OCI-LY1 (cell line): ENCODE measurements around the gene TMCC1.

Source experiments
- H2AFZ ChIP-seq: fragments of 200-600 bp; sonication (generic), shearing (Covaris generic); 2 replicates; pipeline ENCODE4 v1.6.0; 2014; ENCODE audit warnings: antibody characterized with exemption, mild to moderate bottlenecking, low read length
- H3F3A ChIP-seq: fragments of 200-600 bp; sonication (generic), shearing (Covaris generic); 2 replicates; pipeline ENCODE4 v1.6.0; 2014; ENCODE audit warnings: mild to moderate bottlenecking, antibody characterized with exemption, low read length, moderate library complexity; ENCODE audit not compliant: insufficient read depth
- H3K27ac ChIP-seq: fragments of 200-600 bp; sonication (generic); 2 replicates; pipeline ENCODE4 v1.5.1; 2014; ENCODE audit warnings: low read length, mixed run types, mild to moderate bottlenecking, low read depth; ENCODE audit not compliant: poor library complexity, severe bottlenecking
- H3K27me3 ChIP-seq: fragments of 200-600 bp; sonication (generic); 2 replicates; pipeline ENCODE4 v1.6.0; 2014; ENCODE audit warnings: antibody characterized with exemption, mild to moderate bottlenecking, low read length, moderate library complexity; ENCODE audit not compliant: insufficient read depth
- H3K36me3 ChIP-seq: fragments of 200-600 bp; sonication (generic); 2 replicates; pipeline ENCODE4 v1.6.1; 2014; ENCODE audit warnings: mild to moderate bottlenecking, antibody characterized with exemption, low read length, moderate library complexity, mixed read lengths; ENCODE audit not compliant: insufficient read depth
- H3K4me1 ChIP-seq: fragments of 200-600 bp; sonication (generic); 2 replicates; pipeline ENCODE4 v1.5.1; 2014; ENCODE audit warnings: mild to moderate bottlenecking, low read length, moderate library complexity; ENCODE audit not compliant: insufficient read depth, severe bottlenecking
- H3K4me2 ChIP-seq: fragments of 200-600 bp; sonication (generic), shearing (Covaris generic); 2 replicates; pipeline ENCODE4 v1.6.1; 2014; ENCODE audit warnings: low read length
- H3K4me3 ChIP-seq: fragments of 200-600 bp; sonication (generic); 2 replicates; pipeline ENCODE4 v1.5.1; 2014; ENCODE audit warnings: low read length, low read depth, mild to moderate bottlenecking, mixed read lengths; ENCODE audit not compliant: poor library complexity, severe bottlenecking
- H3K79me2 ChIP-seq: fragments of 200-600 bp; shearing (Covaris generic); 2 replicates; pipeline ENCODE4 v1.6.1; 2016; ENCODE audit warnings: mixed run types, low read length, mixed read lengths; ENCODE audit not compliant: insufficient read depth
- H3K9ac ChIP-seq: fragments of 200-600 bp; sonication (generic), shearing (Covaris generic); 2 replicates; pipeline ENCODE4 v1.6.1; 2014; ENCODE audit warnings: mild to moderate bottlenecking, low read length, mixed read lengths
- H3K9me2 ChIP-seq: fragments of 200-600 bp; sonication (generic), shearing (Covaris generic); 2 replicates; pipeline ENCODE4 v1.6.1; 2014; ENCODE audit warnings: low read depth, mild to moderate bottlenecking, low read length, mixed read lengths
- H3K9me3 ChIP-seq: fragments of 200-600 bp; shearing (Covaris generic); 2 replicates; pipeline ENCODE4 v1.6.1; 2014; ENCODE audit warnings: low read length, mixed read lengths
- H4K20me1 ChIP-seq: fragments of 200-600 bp; sonication (generic), shearing (Covaris generic); 2 replicates; pipeline ENCODE4 v1.6.0; 2016; ENCODE audit warnings: mild to moderate bottlenecking, low read length; ENCODE audit not compliant: insufficient read depth
- EZH2 ChIP-seq: fragments of 200-600 bp; sonication (generic), shearing (Covaris generic); IDR thresholded peaks from 2 replicates; pipeline ENCODE4 v1.8.0; 2017; ENCODE audit warnings: borderline replicate concordance, mixed run types, mild to moderate bottlenecking, antibody characterized with exemption, low read length, moderate library complexity, mixed read lengths
- TF ChIP-seq, protein P1 (sequence below): fragments of 200-600 bp; sonication (generic), shearing (Covaris generic); IDR thresholded peaks from 2 replicates; pipeline ENCODE4 v1.5.1; 2017; ENCODE audit warnings: mild to moderate bottlenecking, antibody characterized with exemption, low read length, moderate library complexity, mixed read lengths

TMCC1 gene

DNA sequence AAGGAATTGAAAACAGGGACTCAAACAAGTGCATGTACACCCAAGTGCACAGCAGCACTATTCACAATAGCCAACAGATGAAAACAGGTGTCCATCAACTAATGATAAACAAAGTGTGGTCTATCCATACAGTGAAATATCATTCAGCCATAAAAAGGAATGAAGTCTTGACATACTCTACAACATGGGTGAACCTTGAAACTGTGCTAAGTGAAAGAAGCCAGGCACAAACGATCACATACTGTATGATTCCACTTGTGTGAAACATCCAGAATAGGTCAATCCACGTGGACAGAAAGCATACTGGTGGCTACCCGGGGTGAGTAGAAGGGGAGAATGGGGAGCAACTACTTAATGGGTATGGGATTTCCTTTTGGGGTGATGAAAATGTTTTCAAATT lies 257.4 kb downstream of the TMCC1 start:
- Histone ChIP-seq H3K4me3 (no peak overlapping the region), H3K9me2 (no peaks in the 10 kb centered on the region), H2AFZ (no peak overlapping the region), H3F3A (no peaks in the 10 kb centered on the region), H3K36me3 (no peaks in the 10 kb centered on the region; the same call in 1 of the 2 replicates), H3K4me1 (no peaks in the 10 kb centered on the region), H3K27me3 (0 out of 2 replicates have a peak, but pooled peaks cover 11% of the 10 kb centered on the region), H4K20me1 (no peaks in the 10 kb centered on the region), H3K9me3 (peaks cover 13% of the 10 kb centered on the region), H3K9ac (no peak overlapping the region), H3K27ac (no peak overlapping the region), H3K4me2 (no peak overlapping the region), H3K79me2 (no peaks in the 10 kb centered on the region)
- TF ChIP-seq EZH2: no peak
- TF ChIP-seq, protein P1, sequence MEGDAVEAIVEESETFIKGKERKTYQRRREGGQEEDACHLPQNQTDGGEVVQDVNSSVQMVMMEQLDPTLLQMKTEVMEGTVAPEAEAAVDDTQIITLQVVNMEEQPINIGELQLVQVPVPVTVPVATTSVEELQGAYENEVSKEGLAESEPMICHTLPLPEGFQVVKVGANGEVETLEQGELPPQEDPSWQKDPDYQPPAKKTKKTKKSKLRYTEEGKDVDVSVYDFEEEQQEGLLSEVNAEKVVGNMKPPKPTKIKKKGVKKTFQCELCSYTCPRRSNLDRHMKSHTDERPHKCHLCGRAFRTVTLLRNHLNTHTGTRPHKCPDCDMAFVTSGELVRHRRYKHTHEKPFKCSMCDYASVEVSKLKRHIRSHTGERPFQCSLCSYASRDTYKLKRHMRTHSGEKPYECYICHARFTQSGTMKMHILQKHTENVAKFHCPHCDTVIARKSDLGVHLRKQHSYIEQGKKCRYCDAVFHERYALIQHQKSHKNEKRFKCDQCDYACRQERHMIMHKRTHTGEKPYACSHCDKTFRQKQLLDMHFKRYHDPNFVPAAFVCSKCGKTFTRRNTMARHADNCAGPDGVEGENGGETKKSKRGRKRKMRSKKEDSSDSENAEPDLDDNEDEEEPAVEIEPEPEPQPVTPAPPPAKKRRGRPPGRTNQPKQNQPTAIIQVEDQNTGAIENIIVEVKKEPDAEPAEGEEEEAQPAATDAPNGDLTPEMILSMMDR: no peak

DNA sequence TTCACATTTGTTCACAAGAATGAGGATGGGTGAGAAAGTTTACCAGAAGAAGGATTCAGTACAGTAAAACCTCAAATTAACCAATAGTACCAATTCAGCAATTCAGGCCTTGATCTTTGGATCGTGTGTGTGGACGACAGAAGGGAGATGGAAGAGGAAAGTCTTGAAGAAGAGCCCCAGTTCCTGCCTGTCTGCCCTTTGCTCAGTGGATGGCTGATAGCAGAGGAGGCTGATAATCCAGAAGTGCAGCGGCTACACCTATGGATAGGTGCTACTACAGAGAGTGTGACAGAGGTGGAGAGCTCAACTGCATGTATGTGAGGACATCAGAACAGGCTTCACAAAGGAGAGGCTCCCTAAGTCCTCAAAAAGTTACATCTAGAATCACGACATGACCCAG lies 257.9 kb downstream of the TMCC1 start:
- H3K9me3 ChIP-seq: peaks cover 13% of the 10 kb centered on the region
- no peak for TF ChIP-seq EZH2
- H4K20me1 ChIP-seq: no peaks in the 10 kb centered on the region
- no peak overlapping the region for H3K27ac ChIP-seq
- no peak overlapping the region for H3K4me2 ChIP-seq
- H3K36me3 ChIP-seq: no peaks in the 10 kb centered on the region; the same call in 1 of the 2 replicates
- H3K4me3 ChIP-seq: no peak overlapping the region
- H3K27me3 ChIP-seq: 0 out of 2 replicates have a peak, but pooled peaks cover 11% of the 10 kb centered on the region
- no peaks in the 10 kb centered on the region for H3K9me2 ChIP-seq
- H2AFZ ChIP-seq: no peak overlapping the region
- H3F3A ChIP-seq: no peaks in the 10 kb centered on the region
- H3K9ac ChIP-seq: no peak overlapping the region
- H3K79me2 ChIP-seq: no peaks in the 10 kb centered on the region
- H3K4me1 ChIP-seq: no peaks in the 10 kb centered on the region

DNA sequence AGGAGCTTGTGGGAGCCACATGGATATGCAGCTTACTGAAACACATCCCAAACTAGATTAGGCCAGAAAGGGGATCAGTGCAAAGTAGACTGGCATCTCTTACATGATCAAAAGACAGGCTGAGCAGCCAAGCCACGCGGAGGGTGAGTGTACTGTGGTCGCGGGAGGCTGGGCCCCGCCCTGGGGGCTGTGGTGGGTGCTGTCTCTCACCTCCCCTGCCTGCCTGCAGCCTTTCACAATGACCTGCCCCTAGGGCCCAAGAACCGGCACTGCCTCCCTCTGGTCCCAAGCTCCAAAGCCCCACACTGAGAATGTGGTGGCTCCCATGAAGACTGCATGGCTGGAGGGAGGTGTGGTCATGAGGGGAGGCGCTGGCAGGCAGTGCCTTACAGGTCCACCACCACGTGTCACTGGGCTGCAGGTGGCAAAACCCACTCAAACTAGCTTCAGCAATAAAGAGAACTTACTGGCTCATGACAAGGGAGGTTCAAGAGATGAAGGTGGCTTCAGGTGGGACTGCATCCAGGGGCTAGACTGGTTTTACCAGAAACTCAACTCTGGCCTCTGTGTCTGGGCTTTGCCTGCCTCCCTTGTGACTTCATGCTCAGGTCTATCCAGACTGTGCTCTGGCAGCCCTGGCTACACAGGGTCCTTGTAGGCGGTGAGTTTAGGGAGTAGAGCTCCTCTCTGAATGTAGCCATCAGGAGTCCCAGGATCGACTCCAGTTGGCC lies 259.6 kb downstream of the TMCC1 start:
- TF ChIP-seq EZH2: no peak

DNA sequence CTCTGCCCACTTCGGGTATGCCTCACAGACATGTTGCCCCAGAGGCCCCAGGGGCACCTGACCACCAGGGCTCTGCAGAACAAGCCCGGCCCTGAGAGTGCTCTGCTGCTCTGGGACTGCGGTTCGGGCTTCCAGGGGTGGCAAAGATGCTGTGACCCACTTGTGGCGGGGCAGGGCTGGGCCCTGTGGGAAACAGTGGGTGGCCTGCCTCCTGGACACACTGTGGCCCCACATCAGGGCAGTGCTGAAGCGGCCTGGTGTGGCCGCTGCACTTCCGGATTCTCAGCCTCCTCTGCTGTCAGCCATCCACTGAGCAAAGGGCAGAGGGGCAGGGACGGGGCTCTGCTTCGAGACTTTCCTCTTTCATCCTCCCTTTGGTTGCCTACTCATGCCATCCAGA lies 260.5 kb downstream of the TMCC1 start:
- Histone ChIP-seq H3K9ac (no peak overlapping the region), H3F3A (no peaks in the 10 kb centered on the region)

More for the DNA sequence above, 259.6 kb downstream of the TMCC1 start:
- Histone ChIP-seq H3K4me3 (no peak overlapping the region), H3K27ac (no peak overlapping the region), H3K9ac (no peak overlapping the region), H3K36me3 (no peaks in the 10 kb centered on the region; the same call in 1 of the 2 replicates), H2AFZ (no peak overlapping the region), H4K20me1 (no peaks in the 10 kb centered on the region), H3K27me3 (0 out of 2 replicates have a peak, but pooled peaks cover 11% of the 10 kb centered on the region), H3K79me2 (no peaks in the 10 kb centered on the region), H3K9me3 (peaks cover 13% of the 10 kb centered on the region), H3K4me2 (no peak overlapping the region), H3K4me1 (no peaks in the 10 kb centered on the region), H3K9me2 (no peaks in the 10 kb centered on the region), H3F3A (no peaks in the 10 kb centered on the region)

More for the DNA sequence above, 260.5 kb downstream of the TMCC1 start:
- Histone ChIP-seq H3K9me2 (no peaks in the 10 kb centered on the region), H2AFZ (no peak overlapping the region), H3K9me3 (peaks cover 10% of the 10 kb centered on the region), H3K4me1 (peaks cover 4% of the 10 kb centered on the region), H3K27ac (no peak overlapping the region), H3K79me2 (no peaks in the 10 kb centered on the region), H3K36me3 (no peaks in the 10 kb centered on the region; the same call in 1 of the 2 replicates), H3K4me3 (no peak overlapping the region), H3K4me2 (no peak overlapping the region), H3K27me3 (0 out of 2 replicates have a peak, but pooled peaks cover 11% of the 10 kb centered on the region), H4K20me1 (no peaks in the 10 kb centered on the region)
- TF ChIP-seq EZH2: no peak
- TF ChIP-seq, protein P1: no peak
